IPS-18c (cell line): ENCODE measurements around the gene FMNL2.

Source experiments
- H3K4me3 ChIP-seq: 2 replicates; pipeline ENCODE4 v1.7.0; 2013; ENCODE audit warnings: low read depth, mild to moderate bottlenecking, low read length, moderate library complexity; ENCODE audit not compliant: insufficient read depth
- H3K9me3 ChIP-seq: one replicate; pipeline ENCODE4 v1.6.1; 2013; ENCODE audit warnings: mild to moderate bottlenecking, low read length, moderate library complexity; ENCODE audit not compliant: control insufficient read depth, insufficient read depth

FMNL2 gene

GRCh38 chr2:152529420-152530115 is 194.6 kb downstream of the FMNL2 start:
- no peaks in the 10 kb centered on the region for H3K9me3 ChIP-seq
- no peak overlapping the region for H3K4me3 ChIP-seq

- Histone ChIP-seq H3K9me3 (no peaks in the 10 kb centered on the region), H3K4me3 (no peak overlapping the region)
Measured at GRCh38 chr2:152532241-152532640, 197.3 kb downstream of the FMNL2 start.

GRCh38 chr2:152534460-152535135 is 199.6 kb downstream of the FMNL2 start:
- no peaks in the 10 kb centered on the region for H3K9me3 ChIP-seq
- no peak overlapping the region for H3K4me3 ChIP-seq

- Histone ChIP-seq H3K9me3 (no peaks in the 10 kb centered on the region), H3K4me3 (no peak overlapping the region)
Measured at GRCh38 chr2:152537081-152537651, 202.2 kb downstream of the FMNL2 start.

GRCh38 chr2:152539424-152539823 is 204.4 kb downstream of the FMNL2 start:
- H3K4me3 ChIP-seq: no peak overlapping the region

GRCh38 chr2:152541712-152542111 is 206.7 kb downstream of the FMNL2 start:
- Histone ChIP-seq H3K4me3 (no peak overlapping the region), H3K9me3 (no peaks in the 10 kb centered on the region)

More at GRCh38 chr2:152539424-152539823, 204.4 kb downstream of the FMNL2 start:
- H3K9me3 ChIP-seq: no peaks in the 10 kb centered on the region

GRCh38 chr2:152542337-152542994 is 207.5 kb downstream of the FMNL2 start:
- H3K9me3 ChIP-seq: no peaks in the 10 kb centered on the region
- H3K4me3 ChIP-seq: no peak overlapping the region

- Histone ChIP-seq H3K9me3 (no peaks in the 10 kb centered on the region), H3K4me3 (no peak overlapping the region)
Measured at GRCh38 chr2:152542995-152543481, 208.1 kb downstream of the FMNL2 start.

GRCh38 chr2:152543717-152544116 is 208.7 kb downstream of the FMNL2 start:
- H3K9me3 ChIP-seq: no peaks in the 10 kb centered on the region

GRCh38 chr2:152544638-152545037 is 209.7 kb downstream of the FMNL2 start:
- Histone ChIP-seq H3K4me3 (no peak overlapping the region), H3K9me3 (no peaks in the 10 kb centered on the region)

More at GRCh38 chr2:152543717-152544116, 208.7 kb downstream of the FMNL2 start:
- H3K4me3 ChIP-seq: no peak overlapping the region

GRCh38 chr2:152546230-152546837 is 211.4 kb downstream of the FMNL2 start:
- no peaks in the 10 kb centered on the region for H3K9me3 ChIP-seq
- no peak overlapping the region for H3K4me3 ChIP-seq

- Histone ChIP-seq H3K4me3 (no peak overlapping the region), H3K9me3 (no peaks in the 10 kb centered on the region)
Measured at GRCh38 chr2:152548111-152548875, 213.3 kb downstream of the FMNL2 start.

- Histone ChIP-seq H3K4me3 (no peak overlapping the region), H3K9me3 (no peaks in the 10 kb centered on the region)
Measured at GRCh38 chr2:152548996-152549395, 214.0 kb downstream of the FMNL2 start.

GRCh38 chr2:152549423-152549822 is 214.4 kb downstream of the FMNL2 start:
- H3K4me3 ChIP-seq: no peak overlapping the region
- no peaks in the 10 kb centered on the region for H3K9me3 ChIP-seq

GRCh38 chr2:152550386-152550785 is 215.4 kb downstream of the FMNL2 start:
- Histone ChIP-seq H3K9me3 (no peaks in the 10 kb centered on the region), H3K4me3 (no peak overlapping the region)

- no peaks in the 10 kb centered on the region for H3K9me3 ChIP-seq
Measured at GRCh38 chr2:152552888-152553287, 217.9 kb downstream of the FMNL2 start.

GRCh38 chr2:152553518-152553917 is 218.5 kb downstream of the FMNL2 start:
- Histone ChIP-seq H3K9me3 (no peaks in the 10 kb centered on the region), H3K4me3 (no peak overlapping the region)

More at GRCh38 chr2:152552888-152553287, 217.9 kb downstream of the FMNL2 start:
- no peak overlapping the region for H3K4me3 ChIP-seq
